Measurements from ENCODE around the gene SLC26A4. TPM values are rescaled to one million over a fixed set of nuclear protein-coding genes. Genes with fewer than 3 reads are reported as not detected.
A peak's percentile ranks its signal among the peaks of the same experiment; 100 is the strongest.

The SLC26A4 gene
- total and polyA plus RNA-seq, 10 of the 15 experiments (the other 5 are each of a cell fraction or from before 2014, with no cell fraction given): 0.01 to 0.18 (median 0.08) TPM; not detected in 5

DNA sequence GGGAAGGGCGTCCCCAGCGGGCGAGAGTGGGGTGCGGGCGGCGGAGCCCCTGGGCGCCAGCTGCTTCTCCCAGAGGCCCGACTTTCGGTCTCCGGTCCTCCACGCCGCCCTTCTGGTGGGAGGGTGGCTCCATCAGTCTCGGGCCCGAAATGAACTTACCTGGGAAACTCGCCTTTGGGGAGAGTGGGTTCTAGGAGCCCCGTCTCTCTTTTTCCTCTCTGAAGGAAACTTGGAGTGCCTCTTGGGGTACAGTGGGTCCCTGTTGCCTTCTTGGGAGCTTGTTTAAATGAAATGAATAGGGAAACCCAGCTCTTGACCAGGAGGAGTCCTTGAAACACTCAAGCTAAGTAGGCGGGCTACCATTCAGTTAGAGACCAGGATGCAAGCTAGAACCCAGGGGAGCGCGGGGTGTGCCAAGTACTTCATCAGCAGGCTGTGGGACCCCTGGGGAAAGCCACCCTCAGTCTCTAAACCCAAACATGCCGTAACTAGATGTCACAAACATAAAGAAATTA, 1.3 kb downstream of the SLC26A4 start:
- H3K4me2 ChIP-seq (ENCODE audit: control insufficient read depth, insufficient read depth): peak overlapping the region; percentile 91
- SMC1A ChIA-PET (ENCODE audit: uncharacterized antibody, unreplicated experiment): interaction anchor here (1.0 kb wide), 1 partner anchor 18 kb away, joined by 3 read pairs; no protein-coding TSS in a partner anchor
- POLR2A ChIA-PET: interaction anchor here (0.5 kb wide), 1 partner anchor 188 kb away, joined by 4 read pairs; no protein-coding TSS in a partner anchor
- WGBS (ENCODE audit: insufficient coverage, insufficient replicate concordance, low lambda C conversion rate, missing lambda C conversion rate): 21% methylated on average over 18 of the region's 20 CpGs
- H3K9ac ChIP-seq (ENCODE audit: control insufficient read depth, insufficient read depth, low read length): no peak overlapping the region
- CTCF ChIA-PET: no interaction called here
- TF ChIP-seq YBX1 (IDR thresholded peaks at IDR 0.05) (no peak), RUNX3 (IDR thresholded peaks at IDR 0.05; ENCODE audit: low read length) (no peak), CBFB (IDR thresholded peaks at IDR 0.05; ENCODE audit: low read depth) (no peak), BRCA1 (IDR thresholded peaks at IDR 0.05; ENCODE audit: low read depth, low read length) (no peak), CHD1 (IDR thresholded peaks at IDR 0.05; ENCODE audit: low read depth, low read length) (no peak), NRF1 (conservative IDR thresholded peaks at IDR 0.05; ENCODE audit: low read depth, low read length) (no peak), NR2C1 (IDR thresholded peaks at IDR 0.05) (no peak)
- TF ChIP-seq, protein P1, sequence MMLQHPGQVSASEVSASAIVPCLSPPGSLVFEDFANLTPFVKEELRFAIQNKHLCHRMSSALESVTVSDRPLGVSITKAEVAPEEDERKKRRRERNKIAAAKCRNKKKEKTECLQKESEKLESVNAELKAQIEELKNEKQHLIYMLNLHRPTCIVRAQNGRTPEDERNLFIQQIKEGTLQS (IDR thresholded peaks at IDR 0.05; ENCODE audit: borderline replicate concordance, extremely low read depth, low read depth, low read length): no peak
- H4K20me1 ChIP-seq (ENCODE audit: control insufficient read depth, insufficient read depth): no peaks in the 10 kb centered on the region
- RAD21 ChIA-PET (ENCODE audit: unreplicated experiment): no interaction called here
- H3K36me3 ChIP-seq (ENCODE audit: control insufficient read depth in 2 of 2, insufficient read depth in 2 of 2, low read length in 1 of 2): no peaks in the 10 kb centered on the region
- no peak for FAIRE-seq
- H3K27me3 ChIP-seq (replicated peaks in 1 of 2; ENCODE audit: control insufficient read depth in 2 of 2, insufficient read depth in 2 of 2, low read length in 1 of 2): peaks cover 15 to 28% of the 10 kb centered on the region in 2 experiments
- H3K79me2 ChIP-seq (ENCODE audit: control insufficient read depth, insufficient read depth, low read length): no peaks in the 10 kb centered on the region
- H3K27ac ChIP-seq (ENCODE audit: control insufficient read depth, insufficient read depth): no peak overlapping the region
- H2AFZ ChIP-seq (ENCODE audit: control insufficient read depth, low read depth, low read length): no peak overlapping the region
- peak overlapping the region; percentile 52; the same call in 1 of the 2 replicates for H3K4me3 ChIP-seq
- H3K4me1 ChIP-seq (ENCODE audit: control insufficient read depth, insufficient read depth, low read length): peaks cover 11% of the 10 kb centered on the region
- no peak for ATAC-seq
- no peak for DNase-seq (ENCODE audit: low read depth, low spot score)
- no TSS peak for BruUV-seq (replicated peaks)
- in situ Hi-C loops (cut with MboI): no loop called here
- no peaks in the 10 kb centered on the region for H3K9me3 ChIP-seq (replicated peaks; ENCODE audit: control insufficient read depth, insufficient read depth, low read length)
- intact Hi-C loops (cut with micrococcal nuclease; ENCODE audit: unreplicated experiment): no loop called here

- POLR2A ChIA-PET: no interaction called here
- Histone ChIP-seq H3K9ac (ENCODE audit: control insufficient read depth, insufficient read depth, low read length) (no peak overlapping the region), H3K4me1 (ENCODE audit: control insufficient read depth, insufficient read depth, low read length) (peaks cover 11% of the 10 kb centered on the region), H3K4me2 (ENCODE audit: control insufficient read depth, insufficient read depth) (no peak overlapping the region), H3K79me2 (ENCODE audit: control insufficient read depth, insufficient read depth, low read length) (no peaks in the 10 kb centered on the region), H3K4me3 (no peak overlapping the region), H3K9me3 (replicated peaks; ENCODE audit: control insufficient read depth, insufficient read depth, low read length) (no peaks in the 10 kb centered on the region), H2AFZ (ENCODE audit: control insufficient read depth, low read depth, low read length) (no peak overlapping the region), H3K27me3 (replicated peaks in 1 of 2; ENCODE audit: control insufficient read depth in 2 of 2, insufficient read depth in 2 of 2, low read length in 1 of 2) (peaks cover 15 to 28% of the 10 kb centered on the region in 2 experiments), H3K27ac (ENCODE audit: control insufficient read depth, insufficient read depth) (no peak overlapping the region), H4K20me1 (ENCODE audit: control insufficient read depth, insufficient read depth) (no peaks in the 10 kb centered on the region), H3K36me3 (ENCODE audit: control insufficient read depth in 2 of 2, insufficient read depth in 2 of 2, low read length in 1 of 2) (no peaks in the 10 kb centered on the region)
- no TSS peak for BruUV-seq (replicated peaks)
- CTCF ChIA-PET: no interaction called here
- SMC1A ChIA-PET (ENCODE audit: uncharacterized antibody, unreplicated experiment): interaction anchor here (1.2 kb wide), 1 partner anchor 40 kb away, joined by 3 read pairs; no protein-coding TSS in a partner anchor
- in situ Hi-C loops (cut with MboI) (no loop called here), intact Hi-C loops (cut with micrococcal nuclease; ENCODE audit: unreplicated experiment) (no loop called here)
- TF ChIP-seq, protein P2, sequence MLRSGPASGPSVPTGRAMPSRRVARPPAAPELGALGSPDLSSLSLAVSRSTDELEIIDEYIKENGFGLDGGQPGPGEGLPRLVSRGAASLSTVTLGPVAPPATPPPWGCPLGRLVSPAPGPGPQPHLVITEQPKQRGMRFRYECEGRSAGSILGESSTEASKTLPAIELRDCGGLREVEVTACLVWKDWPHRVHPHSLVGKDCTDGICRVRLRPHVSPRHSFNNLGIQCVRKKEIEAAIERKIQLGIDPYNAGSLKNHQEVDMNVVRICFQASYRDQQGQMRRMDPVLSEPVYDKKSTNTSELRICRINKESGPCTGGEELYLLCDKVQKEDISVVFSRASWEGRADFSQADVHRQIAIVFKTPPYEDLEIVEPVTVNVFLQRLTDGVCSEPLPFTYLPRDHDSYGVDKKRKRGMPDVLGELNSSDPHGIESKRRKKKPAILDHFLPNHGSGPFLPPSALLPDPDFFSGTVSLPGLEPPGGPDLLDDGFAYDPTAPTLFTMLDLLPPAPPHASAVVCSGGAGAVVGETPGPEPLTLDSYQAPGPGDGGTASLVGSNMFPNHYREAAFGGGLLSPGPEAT (IDR thresholded peaks at IDR 0.05; ENCODE audit: low read depth): no peak
- TF ChIP-seq ZNF24 (IDR thresholded peaks at IDR 0.05) (no peak), SMC3 (IDR thresholded peaks at IDR 0.05; ENCODE audit: borderline replicate concordance, low read length) (no peak)
- ATAC-seq: no peak
- WGBS (ENCODE audit: insufficient coverage, insufficient replicate concordance, low lambda C conversion rate, missing lambda C conversion rate): 43% methylated on average over 4 of the region's 4 CpGs
- no peak for FAIRE-seq
- DNase-seq (ENCODE audit: low read depth, low spot score): no peak
- RAD21 ChIA-PET (ENCODE audit: unreplicated experiment): no interaction called here
Observed at GRCh38 chr7:107663196-107663595, 2.6 kb downstream of the SLC26A4 start.
